ENCODE results near the gene NPIPB9. TPM values are rescaled to one million over a fixed set of nuclear protein-coding genes. Genes with fewer than 3 reads are reported as not detected.

NPIPB9 gene
- 1.1 to 1.7 TPM (median 1.4 TPM) in 5 replicates for total RNA-seq (2022; extraction: Qiagen RNA extraction)

GRCh38 chr16:28751487-28751886 is at the start of gene NPIPB9:
TSS of gene NPIPB9 (plus strand) at chr16:28751787.

GRCh38 chr16:28711220-28712083 is 40.1 kb upstream of the NPIPB9 start, which contains the start of gene EIF3C:
TSS of gene EIF3C (plus strand) at chr16:28711464. CDS start at chr16:28711687, 223 bp downstream.

Other genes with a start within 250 kb of the NPIPB9 start
- not detected in 5 replicates for gene IL27, start 245.0 kb upstream of the NPIPB9 start, total RNA-seq (2022; extraction: Qiagen RNA extraction)
- 10.8 to 18.9 TPM (median 14.9 TPM) in 5 replicates for gene NUPR1, start 212.8 kb upstream of the NPIPB9 start, total RNA-seq (2022; extraction: Qiagen RNA extraction)
- gene SGF29, start 197.9 kb upstream of the NPIPB9 start, total RNA-seq (2022; extraction: Qiagen RNA extraction) = 22.2 to 23.7 TPM (median 22.4 TPM) in 5 replicates
- 0.07 to 0.14 TPM in 2 of 5 replicates, not detected in the others for gene SULT1A2, start 154.7 kb upstream of the NPIPB9 start, total RNA-seq (2022; extraction: Qiagen RNA extraction)
- gene SULT1A1, start 141.7 kb upstream of the NPIPB9 start, total RNA-seq (2022; extraction: Qiagen RNA extraction) = 4.5 to 6.0 TPM (median 5.7 TPM) in 5 replicates
- gene NPIPB8, start 113.7 kb upstream of the NPIPB9 start, total RNA-seq (2022; extraction: Qiagen RNA extraction) = 0.32 to 0.44 TPM (median 0.39 TPM) in 3 of 5 replicates, not detected in the others
- gene EIF3C, start 40.3 kb upstream of the NPIPB9 start, total RNA-seq (2022; extraction: Qiagen RNA extraction) = 203 to 364 TPM (median 349 TPM) in 5 replicates
- gene ATXN2L, start 71.2 kb downstream of the NPIPB9 start, total RNA-seq (2022; extraction: Qiagen RNA extraction) = 82.9 to 130 TPM (median 121 TPM) in 5 replicates
- gene TUFM, start 94.6 kb downstream of the NPIPB9 start, total RNA-seq (2022; extraction: Qiagen RNA extraction) = 221 to 309 TPM (median 290 TPM) in 5 replicates
- gene SH2B1, start 112.1 kb downstream of the NPIPB9 start, total RNA-seq (2022; extraction: Qiagen RNA extraction) = 20.6 to 31.7 TPM (median 26.7 TPM) in 5 replicates
- gene ATP2A1, start 126.7 kb downstream of the NPIPB9 start, total RNA-seq (2022; extraction: Qiagen RNA extraction) = 1.3 to 5.2 TPM (median 1.5 TPM) in 5 replicates
- gene RABEP2, start 173.5 kb downstream of the NPIPB9 start, total RNA-seq (2022; extraction: Qiagen RNA extraction) = 7.3 to 10.4 TPM (median 8.7 TPM) in 5 replicates
- not detected in 5 replicates for gene CD19, start 180.2 kb downstream of the NPIPB9 start, total RNA-seq (2022; extraction: Qiagen RNA extraction)
- 18.8 to 27.7 TPM (median 24.8 TPM) in 5 replicates for gene NFATC2IP, start 199.2 kb downstream of the NPIPB9 start, total RNA-seq (2022; extraction: Qiagen RNA extraction)
- 52.8 to 83.6 TPM (median 74.8 TPM) in 5 replicates for gene SPNS1, start 223.0 kb downstream of the NPIPB9 start, total RNA-seq (2022; extraction: Qiagen RNA extraction)
- 2.7 to 4.3 TPM (median 3.6 TPM) in 5 replicates for gene LAT, start 233.3 kb downstream of the NPIPB9 start, total RNA-seq (2022; extraction: Qiagen RNA extraction)

Data from A549 treated with AZD2906 at 1 μM for 4 hours (cell line).